AG09319 (cell line): ENCODE results near the gene TULP4.

Experiments used
- DNase-seq: peaks from one replicate; pipeline ENCODE4 v3.0.0-alpha.2; 2010; ENCODE audit warnings: low read depth; ENCODE audit errors: extremely low read depth
- TF ChIP-seq, protein P1 (sequence below): IDR thresholded peaks from 2 replicates; pipeline ENCODE4 v1.5.1; 2011; ENCODE audit warnings: low read depth, mild to moderate bottlenecking, inconsistent platforms, low read length, moderate library complexity

TULP4 gene

DNA sequence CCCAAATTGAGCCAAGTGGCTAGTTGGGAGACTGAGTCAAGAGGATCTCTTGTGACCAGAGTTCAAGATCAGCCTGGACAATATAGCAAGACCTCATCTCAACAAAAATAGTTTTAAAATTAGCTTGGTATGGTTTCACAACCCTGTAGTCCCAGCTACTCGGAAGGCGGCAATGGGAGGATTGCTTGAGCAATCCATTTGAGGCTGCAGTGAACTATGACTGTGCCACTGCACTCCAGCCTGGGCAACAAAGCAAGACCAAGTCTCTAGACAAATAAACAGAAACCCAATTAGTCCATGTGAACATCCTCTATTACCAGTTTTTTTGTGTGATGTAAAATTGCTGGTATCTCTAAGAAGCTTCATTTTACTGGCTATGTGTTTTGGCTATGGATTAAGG is 106.2 kb downstream of the TULP4 start:
- TF ChIP-seq, protein P1, sequence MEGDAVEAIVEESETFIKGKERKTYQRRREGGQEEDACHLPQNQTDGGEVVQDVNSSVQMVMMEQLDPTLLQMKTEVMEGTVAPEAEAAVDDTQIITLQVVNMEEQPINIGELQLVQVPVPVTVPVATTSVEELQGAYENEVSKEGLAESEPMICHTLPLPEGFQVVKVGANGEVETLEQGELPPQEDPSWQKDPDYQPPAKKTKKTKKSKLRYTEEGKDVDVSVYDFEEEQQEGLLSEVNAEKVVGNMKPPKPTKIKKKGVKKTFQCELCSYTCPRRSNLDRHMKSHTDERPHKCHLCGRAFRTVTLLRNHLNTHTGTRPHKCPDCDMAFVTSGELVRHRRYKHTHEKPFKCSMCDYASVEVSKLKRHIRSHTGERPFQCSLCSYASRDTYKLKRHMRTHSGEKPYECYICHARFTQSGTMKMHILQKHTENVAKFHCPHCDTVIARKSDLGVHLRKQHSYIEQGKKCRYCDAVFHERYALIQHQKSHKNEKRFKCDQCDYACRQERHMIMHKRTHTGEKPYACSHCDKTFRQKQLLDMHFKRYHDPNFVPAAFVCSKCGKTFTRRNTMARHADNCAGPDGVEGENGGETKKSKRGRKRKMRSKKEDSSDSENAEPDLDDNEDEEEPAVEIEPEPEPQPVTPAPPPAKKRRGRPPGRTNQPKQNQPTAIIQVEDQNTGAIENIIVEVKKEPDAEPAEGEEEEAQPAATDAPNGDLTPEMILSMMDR = no peak
- DNase-seq = peak; percentile 45

DNA sequence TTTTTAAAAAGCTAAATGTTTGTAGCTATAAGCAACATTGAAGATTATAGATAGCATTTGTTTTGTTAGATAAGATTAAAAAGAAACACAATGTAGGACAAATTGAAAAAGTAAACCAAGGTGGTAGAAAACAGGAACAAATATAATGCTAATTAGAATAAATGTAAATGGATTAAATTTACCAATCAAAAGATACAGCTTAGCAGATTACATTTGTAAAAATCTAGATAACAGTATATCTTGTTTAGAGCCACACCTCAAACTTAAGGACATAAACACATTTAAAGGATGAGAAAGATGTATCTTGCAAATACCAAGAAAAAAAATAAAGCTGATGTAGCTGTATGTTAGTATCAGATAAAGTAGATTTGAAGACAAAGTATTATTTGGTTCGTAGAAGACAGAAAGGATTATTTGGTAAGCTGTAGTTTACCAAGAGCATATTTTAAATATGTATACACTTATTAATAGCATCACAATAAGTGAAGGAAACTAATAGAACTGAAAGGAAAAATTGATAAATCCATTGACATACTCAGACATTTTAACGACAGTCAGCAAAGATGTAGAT is 107.2 kb downstream of the TULP4 start:
- TF ChIP-seq, protein P1 = no peak
- no peak for DNase-seq

DNA sequence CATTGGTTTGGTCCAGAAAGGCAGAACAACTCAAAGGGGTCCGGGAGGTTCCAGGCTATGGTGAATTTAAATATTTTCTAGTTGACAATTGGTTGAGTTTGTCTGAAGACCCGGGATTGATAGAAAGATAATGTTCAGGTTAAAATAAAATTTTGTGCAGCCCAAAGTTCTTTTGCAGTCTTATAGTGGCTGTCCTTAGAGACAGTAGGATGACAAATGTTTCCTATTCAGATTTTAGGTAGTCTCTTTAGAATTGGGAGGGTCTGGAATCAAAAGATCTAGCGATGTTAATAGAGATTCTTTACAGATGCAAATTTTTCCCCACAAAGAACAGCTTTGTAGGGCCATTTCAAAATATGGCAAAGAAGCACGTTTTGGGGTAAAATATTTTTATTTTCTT is 109.1 kb downstream of the TULP4 start:
- TF ChIP-seq, protein P1 = no peak
- DNase-seq = no peak

DNA sequence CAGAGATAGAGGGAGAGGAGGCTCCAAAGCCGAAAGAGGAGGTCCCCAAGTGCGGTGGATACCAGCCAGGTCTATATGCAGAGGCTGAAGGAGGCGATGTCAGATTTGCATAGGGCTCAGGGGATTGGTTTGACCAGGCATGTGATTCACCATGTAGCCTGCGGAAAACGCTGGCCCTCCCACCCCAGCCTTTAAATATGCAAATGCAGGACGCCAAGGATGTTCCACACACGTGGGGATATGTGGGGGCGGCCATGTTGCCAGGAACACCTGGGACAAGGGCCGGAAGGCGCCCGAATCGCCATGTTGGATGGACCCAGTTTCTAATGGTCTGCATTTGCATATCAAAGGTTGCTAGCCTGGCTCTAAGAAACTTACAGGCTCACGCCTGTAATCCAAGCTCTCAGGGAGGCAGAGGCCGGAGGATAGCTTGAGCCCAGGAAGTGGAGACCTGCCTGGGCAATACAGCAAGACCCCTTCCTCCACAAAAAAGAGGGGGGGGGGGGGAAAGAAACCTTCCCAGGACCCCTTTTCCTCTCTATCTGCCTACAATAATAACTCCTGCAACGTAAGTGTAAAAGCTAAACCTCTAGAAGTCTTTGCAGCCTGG is 110.5 kb downstream of the TULP4 start:
- TF ChIP-seq, protein P1 = no peak
- no peak for DNase-seq

DNA sequence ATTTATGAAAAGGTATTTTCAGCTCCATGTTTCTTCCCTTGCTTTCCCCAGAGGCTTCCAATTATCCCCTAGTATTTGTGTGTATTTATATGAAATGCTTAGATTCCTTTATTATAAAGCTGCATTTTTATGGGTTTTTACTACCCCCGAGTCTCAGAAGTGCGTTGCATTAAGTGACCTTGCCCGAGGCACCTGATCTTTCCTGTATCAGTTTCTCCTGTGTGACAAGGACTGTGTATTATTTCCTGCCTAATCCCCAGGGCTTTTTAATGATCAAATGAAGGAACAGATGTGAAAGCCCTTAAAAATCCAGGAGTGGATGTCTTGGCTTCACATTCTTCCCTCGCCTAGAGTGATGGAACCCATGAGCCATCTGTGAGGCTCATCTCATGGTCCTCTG is 118.8 kb downstream of the TULP4 start:
- no peak for DNase-seq
- TF ChIP-seq, protein P1 = no peak

DNA sequence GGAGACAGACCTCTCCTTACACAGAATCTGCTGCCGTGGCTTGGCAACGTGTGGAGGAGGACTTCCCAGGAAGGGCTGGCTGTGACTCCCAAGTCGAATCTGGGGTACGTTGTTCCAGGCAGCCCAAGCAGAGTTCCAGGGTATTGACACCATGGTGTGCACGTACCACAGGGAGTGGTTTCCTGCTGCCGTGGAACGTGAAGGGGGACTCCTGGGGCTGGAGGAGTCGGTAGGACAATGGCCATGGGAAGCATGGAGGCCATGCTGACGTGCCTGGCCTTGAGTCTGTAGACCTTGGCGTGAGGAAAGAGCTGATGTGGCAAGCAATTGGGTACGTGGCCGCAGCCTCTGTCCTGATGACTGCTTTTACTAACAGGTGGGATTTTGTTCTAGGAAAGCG is 119.3 kb downstream of the TULP4 start:
- DNase-seq = no peak
- TF ChIP-seq, protein P1 = no peak

DNA sequence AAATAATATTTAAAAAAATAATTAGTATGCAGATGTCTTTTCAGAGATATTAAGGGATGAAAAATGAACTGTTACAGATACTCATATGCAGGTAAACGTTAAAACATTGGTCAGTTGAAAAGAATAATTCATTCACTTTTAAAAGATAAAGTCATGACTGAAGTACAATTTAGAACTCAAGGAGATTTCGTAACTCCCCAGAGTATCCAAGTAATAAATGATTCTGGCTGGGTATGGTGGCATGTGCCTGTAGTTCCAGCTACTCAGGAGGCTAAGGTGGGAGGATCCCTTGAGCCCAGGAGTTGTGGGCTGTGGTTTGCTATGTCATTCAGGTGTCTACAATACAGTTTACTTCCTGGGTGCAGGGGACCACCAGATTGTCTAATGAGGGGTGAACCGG is 125.3 kb downstream of the TULP4 start:
- TF ChIP-seq, protein P1 = no peak
- DNase-seq = no peak
